ENCODE measurements around the gene TBCK. TPM values are rescaled to one million over a fixed set of nuclear protein-coding genes. Genes with fewer than 3 reads are reported as not detected.

Gene TBCK
- total and polyA plus RNA-seq, 2 of the 8 experiments (the other 6 are each of a cell fraction or from before 2014, with no cell fraction given): 10.2 to 18.7 TPM

- ChIA-PET POLR2A (ENCODE audit: partially characterized antibody) (interaction anchor here (3.4 kb wide), 1 partner anchor 14 kb away, joined by 13 read pairs; the partner anchor contains the start of genes AIMP1 and TBCK), CTCF (ENCODE audit: partially characterized antibody) (interaction anchor here (0.7 to 1.3 kb wide), 2 partner anchors 9 to 26 kb away, joined by 3 read pairs; no protein-coding TSS in a partner anchor)
- Histone ChIP-seq H3K4me3 (ENCODE audit: extremely low read depth in 1 of 4, insufficient read depth in 2 of 4, low read depth in 3 of 4, low read length in 4 of 4) (no peak overlapping the region), H3K9me3 (ENCODE audit: insufficient read depth in 2 of 2, low read depth in 1 of 2, low read length in 1 of 2) (no peaks in the 10 kb centered on the region), H3K4ac (replicated peaks; ENCODE audit: insufficient read length, low read depth, low read length) (no peak overlapping the region), H3K27me3 (replicated peaks in 1 of 4; ENCODE audit: control insufficient read depth in 3 of 4, extremely low read depth in 1 of 4, insufficient read depth in 3 of 4, low read length in 3 of 4) (no peaks in the 10 kb centered on the region), H4K8ac (ENCODE audit: extremely low read depth, insufficient read depth, low read length) (no peak overlapping the region), H2BK5ac (ENCODE audit: low read depth, low read length) (no peak overlapping the region), H3K23me2 (ENCODE audit: low read depth, low read length) (no peaks in the 10 kb centered on the region), H3K9ac (replicated peaks in 1 of 4; ENCODE audit: extremely low read depth in 1 of 4, low read depth in 3 of 4, low read length in 3 of 4) (no peak overlapping the region), H3K23ac (ENCODE audit: insufficient read length) (no peak overlapping the region), H4K20me1 (replicated peaks in 1 of 2; ENCODE audit: control insufficient read depth in 1 of 2, insufficient read depth in 2 of 2, low read length in 2 of 2) (no peaks in the 10 kb centered on the region), H2BK120ac (replicated peaks; ENCODE audit: low read depth, low read length) (no peak overlapping the region), H3K18ac (ENCODE audit: extremely low read depth, low read length) (no peak overlapping the region), H3K14ac (ENCODE audit: insufficient read length) (no peak overlapping the region), H3K79me1 (ENCODE audit: low read depth, low read length) (no peaks in the 10 kb centered on the region), H3K36me3 (ENCODE audit: control insufficient read depth in 2 of 4, insufficient read depth in 4 of 4, low read length in 3 of 4) (peaks cover 0 to 8% (median 1%) of the 10 kb centered on the region in 4 experiments; a peak in 4 of 8 replicates), H2BK15ac (ENCODE audit: low read length) (no peak overlapping the region), H4K91ac (replicated peaks; ENCODE audit: insufficient read length, low read length) (no peak overlapping the region), H3K4me1 (replicated peaks in 1 of 4; ENCODE audit: control insufficient read depth in 3 of 4, insufficient read depth in 4 of 4, low read length in 3 of 4) (peaks cover 0 to 8% (median 4%) of the 10 kb centered on the region in 4 experiments; a peak in 4 of 7 replicates), H2BK12ac (ENCODE audit: low read depth, low read length) (no peak overlapping the region), H2AFZ (ENCODE audit: low read length) (no peak overlapping the region), H3K79me2 (ENCODE audit: control insufficient read depth in 1 of 2, insufficient read depth in 2 of 2, low read length in 2 of 2) (no peaks in the 10 kb centered on the region; a peak in 1 of 4 replicates), H3K4me2 (ENCODE audit: insufficient read depth in 1 of 2, low read depth in 2 of 2, low read length in 2 of 2) (no peak overlapping the region), H2BK20ac (ENCODE audit: low read length) (no peak overlapping the region), H4K5ac (ENCODE audit: insufficient read length, low read depth, low read length) (no peak overlapping the region), H3K27ac (ENCODE audit: low read depth, low read length) (no peak overlapping the region), H2AK5ac (ENCODE audit: low read depth, low read length) (no peak overlapping the region), H3K56ac (replicated peaks; ENCODE audit: insufficient read length, low read depth, low read length) (no peak overlapping the region)
- DNase-seq (ENCODE audit: low read depth in 1 of 2, low spot score in 2 of 2): no peak
- no peak for FAIRE-seq
- WGBS, 2 experiments (ENCODE audit: extremely low coverage in 1 of 2, insufficient coverage in 1 of 2, insufficient read length in 1 of 2, insufficient replicate concordance in 2 of 2, low coverage in 1 of 2, low lambda C conversion rate in 2 of 2, missing lambda C conversion rate in 1 of 2): 86% methylated on average over 4 of the region's 4 CpGs; no CpG with 5 or more reads in 1 of the 2 experiments
- TF ChIP-seq TEAD4 (IDR thresholded peaks at IDR 0.05; ENCODE audit: low read depth, low read length): no peak
- no peak for TF ChIP-seq ASH2L (IDR thresholded peaks at IDR 0.05; ENCODE audit: low read length)
- no peak for TF ChIP-seq TCF12 (IDR thresholded peaks at IDR 0.05; ENCODE audit: low read depth, low read length)
- TF ChIP-seq CEBPB (IDR thresholded peaks at IDR 0.05; ENCODE audit: low read depth, low read length): no peak
- no peak for TF ChIP-seq GABPA (IDR thresholded peaks at IDR 0.05; ENCODE audit: borderline replicate concordance, insufficient read depth, low read length)
- TF ChIP-seq FOSL1 (IDR thresholded peaks at IDR 0.05; ENCODE audit: insufficient read depth, low read depth, low read length): no peak
- TF ChIP-seq ATF3 (IDR thresholded peaks at IDR 0.05; ENCODE audit: insufficient read depth, low read depth, low read length): no peak
- TF ChIP-seq E2F6 (IDR thresholded peaks at IDR 0.05): no peak
- no peak for TF ChIP-seq CBX8 (IDR thresholded peaks at IDR 0.05; ENCODE audit: borderline replicate concordance, low read depth, low read length)
- no peak for TF ChIP-seq SAP30 (IDR thresholded peaks at IDR 0.05; ENCODE audit: insufficient read depth, insufficient replicate concordance, low read length)
- TF ChIP-seq GTF2F1 (IDR thresholded peaks at IDR 0.05; ENCODE audit: borderline replicate concordance, low read depth, low read length): no peak
- no peak for TF ChIP-seq TBP (IDR thresholded peaks at IDR 0.05; ENCODE audit: low read depth, low read length)
- no peak for TF ChIP-seq KDM5A (IDR thresholded peaks at IDR 0.05; ENCODE audit: low read length)
These were observed 14.0 kb downstream of the TBCK start for GRCh38 chr4:106302062-106302438.
